ENCODE results near the gene ZNF532.

The ZNF532 gene

DNA sequence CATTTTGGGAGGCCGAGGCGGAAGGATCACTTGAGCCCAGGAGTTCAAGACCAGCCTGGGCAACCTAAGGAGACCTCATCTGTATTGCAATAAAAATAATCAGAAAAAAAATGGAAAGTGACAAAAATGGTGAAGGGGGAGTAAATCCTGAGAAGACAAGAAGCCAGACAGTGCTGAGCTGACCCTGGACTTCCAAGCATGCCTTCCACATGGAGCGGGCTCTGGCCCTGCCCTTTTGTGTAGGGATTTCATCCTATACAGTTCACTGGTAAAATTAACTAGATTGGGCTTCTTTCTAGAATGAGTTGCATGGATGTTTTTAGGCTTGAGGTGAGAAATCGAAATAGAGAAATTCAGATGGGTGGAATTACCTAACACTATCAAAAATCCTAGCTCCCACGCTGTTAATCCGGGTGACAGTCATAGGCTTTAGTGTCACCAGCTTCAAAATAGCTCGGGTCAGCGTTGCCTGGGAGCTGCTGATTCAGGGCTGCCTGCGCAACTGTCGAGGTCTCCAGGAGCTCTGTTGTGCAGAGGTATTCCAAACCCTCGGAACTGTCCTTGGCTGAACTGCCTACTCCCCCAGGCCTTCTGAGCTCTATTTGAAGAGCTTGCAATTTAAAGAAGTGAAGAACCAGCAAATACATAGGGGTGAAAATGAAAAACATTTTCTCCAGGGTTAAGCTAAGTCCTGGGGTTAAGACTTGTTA lies 21.5 kb upstream of the ZNF532 start:
- H4K20me1 ChIP-seq (ENCODE audit: insufficient read depth, low read length) = peaks cover 3% of the 10 kb centered on the region; the same call in 1 of the 2 replicates
- H3K79me2 ChIP-seq (ENCODE audit: insufficient read depth, low read length) = no peaks in the 10 kb centered on the region
- no peak overlapping the region for H3K27ac ChIP-seq (ENCODE audit: low read length)
- ATAC-seq (ENCODE audit: insufficient read depth, low read depth) (no peak), DNase-seq (no peak)
- H2AFZ ChIP-seq (ENCODE audit: low read depth, low read length) = no peak overlapping the region
- no peak overlapping the region for H3K9ac ChIP-seq (ENCODE audit: low read depth, low read length)
- no peak overlapping the region for H3K4me2 ChIP-seq (ENCODE audit: insufficient read depth, low read length)
- H3K9me3 ChIP-seq (ENCODE audit: insufficient read depth, low read length, severe bottlenecking) = no peaks in the 10 kb centered on the region
- H3K27me3 ChIP-seq (ENCODE audit: insufficient read depth, low read length, poor library complexity) = peaks cover 4% of the 10 kb centered on the region
- TF ChIP-seq EZH2 (IDR thresholded peaks at IDR 0.05; ENCODE audit: borderline replicate concordance, low read depth, low read length, severe bottlenecking) = no peak
- TF ChIP-seq, protein P1, sequence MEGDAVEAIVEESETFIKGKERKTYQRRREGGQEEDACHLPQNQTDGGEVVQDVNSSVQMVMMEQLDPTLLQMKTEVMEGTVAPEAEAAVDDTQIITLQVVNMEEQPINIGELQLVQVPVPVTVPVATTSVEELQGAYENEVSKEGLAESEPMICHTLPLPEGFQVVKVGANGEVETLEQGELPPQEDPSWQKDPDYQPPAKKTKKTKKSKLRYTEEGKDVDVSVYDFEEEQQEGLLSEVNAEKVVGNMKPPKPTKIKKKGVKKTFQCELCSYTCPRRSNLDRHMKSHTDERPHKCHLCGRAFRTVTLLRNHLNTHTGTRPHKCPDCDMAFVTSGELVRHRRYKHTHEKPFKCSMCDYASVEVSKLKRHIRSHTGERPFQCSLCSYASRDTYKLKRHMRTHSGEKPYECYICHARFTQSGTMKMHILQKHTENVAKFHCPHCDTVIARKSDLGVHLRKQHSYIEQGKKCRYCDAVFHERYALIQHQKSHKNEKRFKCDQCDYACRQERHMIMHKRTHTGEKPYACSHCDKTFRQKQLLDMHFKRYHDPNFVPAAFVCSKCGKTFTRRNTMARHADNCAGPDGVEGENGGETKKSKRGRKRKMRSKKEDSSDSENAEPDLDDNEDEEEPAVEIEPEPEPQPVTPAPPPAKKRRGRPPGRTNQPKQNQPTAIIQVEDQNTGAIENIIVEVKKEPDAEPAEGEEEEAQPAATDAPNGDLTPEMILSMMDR (IDR thresholded peaks at IDR 0.05; ENCODE audit: borderline replicate concordance, extremely low read depth, low read length, poor library complexity, severe bottlenecking) = no peak
- no peaks in the 10 kb centered on the region for H3K36me3 ChIP-seq (ENCODE audit: insufficient read depth, low read length)
- no peaks in the 10 kb centered on the region for H3K4me1 ChIP-seq (ENCODE audit: insufficient read depth, low read length)
- H3K4me3 ChIP-seq (ENCODE audit: low read depth in 1 of 2, low read length in 2 of 2) = no peak overlapping the region

GRCh38 chr18:58843688-58844035 lies 21.0 kb upstream of the ZNF532 start:
- Histone ChIP-seq H3K4me3 (ENCODE audit: low read depth in 1 of 2, low read length in 2 of 2) (no peak overlapping the region), H3K27ac (ENCODE audit: low read length) (no peak overlapping the region), H3K9ac (ENCODE audit: low read depth, low read length) (no peak overlapping the region), H3K9me3 (ENCODE audit: insufficient read depth, low read length, severe bottlenecking) (no peaks in the 10 kb centered on the region), H4K20me1 (ENCODE audit: insufficient read depth, low read length) (no peaks in the 10 kb centered on the region), H3K27me3 (ENCODE audit: insufficient read depth, low read length, poor library complexity) (peaks cover 3% of the 10 kb centered on the region), H2AFZ (ENCODE audit: low read depth, low read length) (no peak overlapping the region), H3K4me2 (ENCODE audit: insufficient read depth, low read length) (no peak overlapping the region), H3K79me2 (ENCODE audit: insufficient read depth, low read length) (no peaks in the 10 kb centered on the region), H3K4me1 (ENCODE audit: insufficient read depth, low read length) (no peaks in the 10 kb centered on the region), H3K36me3 (ENCODE audit: insufficient read depth, low read length) (no peaks in the 10 kb centered on the region)
- ATAC-seq (ENCODE audit: insufficient read depth, low read depth) (no peak), DNase-seq (no peak)
- TF ChIP-seq, protein P1 (IDR thresholded peaks at IDR 0.05; ENCODE audit: borderline replicate concordance, extremely low read depth, low read length, poor library complexity, severe bottlenecking) = no peak
- TF ChIP-seq EZH2 (IDR thresholded peaks at IDR 0.05; ENCODE audit: borderline replicate concordance, low read depth, low read length, severe bottlenecking) = no peak

- DNase-seq (no peak), ATAC-seq (ENCODE audit: insufficient read depth, low read depth) (no peak)
- no peak overlapping the region for H3K4me3 ChIP-seq (ENCODE audit: low read depth in 1 of 2, low read length in 2 of 2)
- no peaks in the 10 kb centered on the region for H4K20me1 ChIP-seq (ENCODE audit: insufficient read depth, low read length)
- no peak overlapping the region for H3K4me2 ChIP-seq (ENCODE audit: insufficient read depth, low read length)
- no peaks in the 10 kb centered on the region for H3K4me1 ChIP-seq (ENCODE audit: insufficient read depth, low read length)
- no peaks in the 10 kb centered on the region for H3K9me3 ChIP-seq (ENCODE audit: insufficient read depth, low read length, severe bottlenecking)
- H3K27me3 ChIP-seq (ENCODE audit: insufficient read depth, low read length, poor library complexity) = peaks cover 3% of the 10 kb centered on the region
- H3K36me3 ChIP-seq (ENCODE audit: insufficient read depth, low read length) = no peaks in the 10 kb centered on the region
- no peak overlapping the region for H2AFZ ChIP-seq (ENCODE audit: low read depth, low read length)
- H3K9ac ChIP-seq (ENCODE audit: low read depth, low read length) = no peak overlapping the region
- TF ChIP-seq, protein P1 (IDR thresholded peaks at IDR 0.05; ENCODE audit: borderline replicate concordance, extremely low read depth, low read length, poor library complexity, severe bottlenecking) = no peak
- no peak for TF ChIP-seq EZH2 (IDR thresholded peaks at IDR 0.05; ENCODE audit: borderline replicate concordance, low read depth, low read length, severe bottlenecking)
- H3K27ac ChIP-seq (ENCODE audit: low read length) = no peak overlapping the region
- no peaks in the 10 kb centered on the region for H3K79me2 ChIP-seq (ENCODE audit: insufficient read depth, low read length)
Observed at GRCh38 chr18:58844871-58845270, 19.8 kb upstream of the ZNF532 start.

Data from DND-41 (cell line).